ENCODE results near the gene BUD31. TPM values are rescaled to one million over a fixed set of nuclear protein-coding genes. Genes with fewer than 3 reads are reported as not detected.
A peak's percentile ranks its signal among the peaks of the same experiment; 100 is the strongest.

Gene BUD31
- total and polyA plus RNA-seq, 2 of the 13 experiments (the other 11 are each of a cell fraction or from before 2014, with no cell fraction given) = 35.1 to 79.1 TPM

- TF ChIP-seq, protein P1, sequence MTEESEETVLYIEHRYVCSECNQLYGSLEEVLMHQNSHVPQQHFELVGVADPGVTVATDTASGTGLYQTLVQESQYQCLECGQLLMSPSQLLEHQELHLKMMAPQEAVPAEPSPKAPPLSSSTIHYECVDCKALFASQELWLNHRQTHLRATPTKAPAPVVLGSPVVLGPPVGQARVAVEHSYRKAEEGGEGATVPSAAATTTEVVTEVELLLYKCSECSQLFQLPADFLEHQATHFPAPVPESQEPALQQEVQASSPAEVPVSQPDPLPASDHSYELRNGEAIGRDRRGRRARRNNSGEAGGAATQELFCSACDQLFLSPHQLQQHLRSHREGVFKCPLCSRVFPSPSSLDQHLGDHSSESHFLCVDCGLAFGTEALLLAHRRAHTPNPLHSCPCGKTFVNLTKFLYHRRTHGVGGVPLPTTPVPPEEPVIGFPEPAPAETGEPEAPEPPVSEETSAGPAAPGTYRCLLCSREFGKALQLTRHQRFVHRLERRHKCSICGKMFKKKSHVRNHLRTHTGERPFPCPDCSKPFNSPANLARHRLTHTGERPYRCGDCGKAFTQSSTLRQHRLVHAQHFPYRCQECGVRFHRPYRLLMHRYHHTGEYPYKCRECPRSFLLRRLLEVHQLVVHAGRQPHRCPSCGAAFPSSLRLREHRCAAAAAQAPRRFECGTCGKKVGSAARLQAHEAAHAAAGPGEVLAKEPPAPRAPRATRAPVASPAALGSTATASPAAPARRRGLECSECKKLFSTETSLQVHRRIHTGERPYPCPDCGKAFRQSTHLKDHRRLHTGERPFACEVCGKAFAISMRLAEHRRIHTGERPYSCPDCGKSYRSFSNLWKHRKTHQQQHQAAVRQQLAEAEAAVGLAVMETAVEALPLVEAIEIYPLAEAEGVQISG (CRISPR knock-in tag; IDR thresholded peaks at IDR 0.05) = no peak; the same call in 1 of the 2 replicates
- TF ChIP-seq ZNF878 (CRISPR knock-in tag; IDR thresholded peaks at IDR 0.05) (no peak), ZFP82 (CRISPR knock-in tag; IDR thresholded peaks at IDR 0.05; ENCODE audit: borderline replicate concordance) (no peak), ZIK1 (CRISPR knock-in tag; IDR thresholded peaks at IDR 0.05; ENCODE audit: borderline replicate concordance, low read depth) (peak; percentile 42; the same call in 1 of the 2 replicates), TBX2 (CRISPR knock-in tag; IDR thresholded peaks at IDR 0.05; ENCODE audit: borderline replicate concordance) (no peak), SP4 (CRISPR knock-in tag; IDR thresholded peaks at IDR 0.05) (0 out of 2 replicates have a peak, but pooled peaks have one; percentile 3), ARID5B (CRISPR knock-in tag; IDR thresholded peaks at IDR 0.05) (no peak), ZBTB1 (CRISPR knock-in tag; IDR thresholded peaks at IDR 0.05; ENCODE audit: borderline replicate concordance) (no peak), ATAD3A (CRISPR knock-in tag; IDR thresholded peaks at IDR 0.05) (no peak), RCOR2 (CRISPR knock-in tag; IDR thresholded peaks at IDR 0.05) (no peak; the same call in 1 of the 2 replicates), ZNF468 (CRISPR knock-in tag; IDR thresholded peaks at IDR 0.05) (no peak), JARID2 (CRISPR knock-in tag; IDR thresholded peaks at IDR 0.05; ENCODE audit: insufficient replicate concordance) (no peak), ATF5 (CRISPR knock-in tag; IDR thresholded peaks at IDR 0.05; ENCODE audit: low read depth) (no peak), ZNF557 (CRISPR knock-in tag; IDR thresholded peaks at IDR 0.05) (no peak), KMT2A (CRISPR knock-in tag; IDR thresholded peaks at IDR 0.05) (no peak), ZNF430 (CRISPR knock-in tag; IDR thresholded peaks at IDR 0.05) (no peak), MED8 (CRISPR knock-in tag; IDR thresholded peaks at IDR 0.05; ENCODE audit: insufficient replicate concordance) (no peak), ZSCAN31 (CRISPR knock-in tag; IDR thresholded peaks at IDR 0.05; ENCODE audit: low read depth) (0 out of 2 replicates have a peak, but pooled peaks have one; percentile 7), HHEX (CRISPR knock-in tag; IDR thresholded peaks at IDR 0.05) (no peak), ZNF879 (CRISPR knock-in tag; IDR thresholded peaks at IDR 0.05) (no peak), THYN1 (CRISPR knock-in tag; IDR thresholded peaks at IDR 0.05; ENCODE audit: borderline replicate concordance, low read depth) (no peak)
- TF ChIP-seq, protein P2, sequence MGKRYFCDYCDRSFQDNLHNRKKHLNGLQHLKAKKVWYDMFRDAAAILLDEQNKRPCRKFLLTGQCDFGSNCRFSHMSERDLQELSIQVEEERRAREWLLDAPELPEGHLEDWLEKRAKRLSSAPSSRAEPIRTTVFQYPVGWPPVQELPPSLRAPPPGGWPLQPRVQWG (CRISPR knock-in tag; IDR thresholded peaks at IDR 0.05; ENCODE audit: borderline replicate concordance, low read depth) = no peak
These were observed 27.7 kb upstream of the BUD31 start (continued) for GRCh38 chr7:99380823-99381663.

All from HepG2 (cell line).